GM12865 (cell line): ENCODE measurements around the gene CLPTM1L.
"Not testable (repeated sequence)": the region's sequence is repeated elsewhere in the genome, so short reads cannot be mapped to it uniquely, and the experiment has no call there.

Experiments
- DNase-seq: peaks from one replicate; pipeline ENCODE4 v3.0.0; 2010; ENCODE audit warnings: low read depth
- H3K4me3 ChIP-seq: 2 replicates; pipeline ENCODE4 v1.5.1; 2011; ENCODE audit warnings: mild to moderate bottlenecking, low read depth, low read length, control low read depth
- TF ChIP-seq, protein P1 (sequence below): IDR thresholded peaks from 2 replicates; pipeline ENCODE4 v1.5.1; 2011; ENCODE audit warnings: low read length, control low read depth, low read depth, inconsistent platforms; ENCODE audit not compliant: insufficient read depth; ENCODE audit errors: missing control alignments

The CLPTM1L gene

DNA sequence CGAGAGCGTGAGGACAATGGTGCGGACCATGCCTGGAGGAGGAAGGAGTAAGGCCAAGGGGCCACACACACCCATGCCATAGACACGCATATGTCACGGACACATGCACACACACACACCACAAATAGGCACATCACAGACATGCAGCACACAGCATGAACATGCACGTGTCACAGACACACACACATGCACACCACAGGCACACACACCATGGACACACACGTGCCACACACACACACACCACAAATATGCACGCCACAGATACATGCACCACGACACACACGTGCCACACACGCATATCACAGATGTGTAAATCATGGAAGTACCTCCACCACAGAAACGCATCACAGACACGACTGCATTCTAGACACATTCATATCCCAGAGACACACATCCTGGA is 66.7 kb downstream of the CLPTM1L start:
- DNase-seq: no peak
- TF ChIP-seq, protein P1, sequence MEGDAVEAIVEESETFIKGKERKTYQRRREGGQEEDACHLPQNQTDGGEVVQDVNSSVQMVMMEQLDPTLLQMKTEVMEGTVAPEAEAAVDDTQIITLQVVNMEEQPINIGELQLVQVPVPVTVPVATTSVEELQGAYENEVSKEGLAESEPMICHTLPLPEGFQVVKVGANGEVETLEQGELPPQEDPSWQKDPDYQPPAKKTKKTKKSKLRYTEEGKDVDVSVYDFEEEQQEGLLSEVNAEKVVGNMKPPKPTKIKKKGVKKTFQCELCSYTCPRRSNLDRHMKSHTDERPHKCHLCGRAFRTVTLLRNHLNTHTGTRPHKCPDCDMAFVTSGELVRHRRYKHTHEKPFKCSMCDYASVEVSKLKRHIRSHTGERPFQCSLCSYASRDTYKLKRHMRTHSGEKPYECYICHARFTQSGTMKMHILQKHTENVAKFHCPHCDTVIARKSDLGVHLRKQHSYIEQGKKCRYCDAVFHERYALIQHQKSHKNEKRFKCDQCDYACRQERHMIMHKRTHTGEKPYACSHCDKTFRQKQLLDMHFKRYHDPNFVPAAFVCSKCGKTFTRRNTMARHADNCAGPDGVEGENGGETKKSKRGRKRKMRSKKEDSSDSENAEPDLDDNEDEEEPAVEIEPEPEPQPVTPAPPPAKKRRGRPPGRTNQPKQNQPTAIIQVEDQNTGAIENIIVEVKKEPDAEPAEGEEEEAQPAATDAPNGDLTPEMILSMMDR: no peak
- H3K4me3 ChIP-seq: no peak overlapping the region

DNA sequence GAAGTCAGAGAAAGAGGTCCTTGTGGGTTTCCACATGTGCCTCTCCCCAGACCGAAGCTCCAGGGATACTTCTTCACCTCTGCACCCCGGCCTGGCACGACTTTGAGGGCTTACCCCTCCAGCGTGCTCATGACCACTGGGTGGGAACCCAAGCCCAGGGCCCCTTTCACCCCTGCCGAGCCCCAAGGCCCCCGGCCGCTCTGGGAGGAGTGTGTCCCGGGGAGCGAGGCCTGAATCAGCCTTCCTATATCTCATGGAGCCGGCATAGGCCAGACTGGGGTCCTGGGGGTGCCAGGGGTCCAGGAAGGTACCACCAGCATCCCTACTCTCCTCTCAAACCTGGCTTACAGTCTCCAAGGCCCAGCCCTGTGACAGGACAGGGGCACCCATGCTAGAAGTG is 67.1 kb downstream of the CLPTM1L start:
- TF ChIP-seq, protein P1: no peak
- no peak for DNase-seq
- no peak overlapping the region for H3K4me3 ChIP-seq

DNA sequence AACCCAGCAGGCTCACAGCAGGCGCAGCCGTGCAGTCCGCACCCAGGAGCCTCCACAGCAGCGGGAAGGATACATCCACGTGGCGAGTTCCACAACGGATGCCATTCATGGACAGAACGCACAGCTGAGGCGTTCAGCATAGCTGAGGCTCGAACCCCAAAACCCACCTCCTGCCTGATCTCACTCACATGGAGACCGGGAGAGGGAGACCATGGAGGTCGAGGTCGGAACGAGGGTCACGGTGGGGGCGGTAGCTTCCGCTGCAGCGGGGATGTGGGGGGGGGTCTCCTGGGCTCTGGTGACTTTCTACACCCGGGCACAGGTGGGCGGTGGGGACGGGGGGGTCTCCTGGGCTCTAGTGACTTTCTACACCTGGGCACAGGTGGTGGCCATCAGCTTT is 67.6 kb downstream of the CLPTM1L start:
- no peak overlapping the region for H3K4me3 ChIP-seq
- TF ChIP-seq, protein P1: no peak
- DNase-seq: no peak

DNA sequence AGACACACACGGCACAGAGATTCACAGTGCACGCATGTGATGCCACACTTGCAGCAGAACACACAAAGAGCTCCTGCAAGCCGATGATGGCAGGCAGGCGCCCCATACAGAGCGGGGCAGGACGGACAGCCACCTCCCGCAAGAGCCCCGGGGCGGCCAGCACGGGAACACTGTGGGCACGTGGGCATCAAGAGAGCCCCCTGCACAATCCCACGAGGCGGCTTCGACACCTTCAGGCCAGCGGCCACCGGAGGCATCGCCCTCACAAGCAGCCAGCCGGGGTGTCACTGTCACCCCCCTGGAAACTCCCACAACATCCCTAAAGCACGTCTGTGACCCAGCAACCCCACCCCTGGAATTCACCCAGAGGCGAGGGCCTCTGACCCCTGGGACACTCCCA is 68.0 kb downstream of the CLPTM1L start:
- TF ChIP-seq, protein P1: no peak
- no peak for DNase-seq
- no peak overlapping the region for H3K4me3 ChIP-seq

- not testable (repeated sequence) for DNase-seq, H3K4me3 ChIP-seq
These were observed 69.2 kb downstream of the CLPTM1L start for GRCh38 chr5:1275397-1276391.

- DNase-seq: no peak
- TF ChIP-seq, protein P1: no peak
- no peak overlapping the region for H3K4me3 ChIP-seq
These were observed 70.4 kb downstream of the CLPTM1L start for GRCh38 chr5:1274471-1274870.

DNA sequence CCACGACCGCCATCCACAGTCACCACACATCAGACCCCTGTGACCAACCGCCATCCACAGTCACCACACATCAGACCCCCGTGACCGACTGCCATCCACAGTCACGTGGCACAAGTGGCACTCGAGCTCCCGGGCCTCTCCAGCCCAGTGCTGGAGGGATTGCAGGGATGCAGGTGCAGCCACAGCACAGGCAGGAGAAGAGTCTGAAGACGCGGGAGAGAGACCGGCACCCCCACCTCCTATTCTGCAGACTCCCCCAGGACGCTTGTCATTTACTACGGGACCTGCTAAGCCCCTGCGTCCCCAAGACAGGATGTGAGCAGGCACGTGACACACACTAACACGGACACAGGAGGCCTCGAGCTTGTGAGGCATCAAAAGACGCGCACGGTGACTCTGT is 71.2 kb downstream of the CLPTM1L start:
- H3K4me3 ChIP-seq: no peak overlapping the region
- TF ChIP-seq, protein P1: no peak
- no peak for DNase-seq
